Stimulated activated CD8-positive, alpha-beta memory T cell treated with anti-CD3 and anti-CD28 coated beads, Interleukin-15, amount 100 ng/mL, for 48 hours (primary cell): ENCODE measurements around the gene CELSR2.
"Not testable (repeated sequence)": the region's sequence is repeated elsewhere in the genome, so short reads cannot be mapped to it uniquely, and the experiment has no call there.

Source experiments
- DNase-seq, 2 donors: peaks; one replicate each; pipeline ENCODE4 v3.0.0-alpha.2; 2020; ENCODE audit warnings: low read depth in 2 of 2

CELSR2 gene

DNA sequence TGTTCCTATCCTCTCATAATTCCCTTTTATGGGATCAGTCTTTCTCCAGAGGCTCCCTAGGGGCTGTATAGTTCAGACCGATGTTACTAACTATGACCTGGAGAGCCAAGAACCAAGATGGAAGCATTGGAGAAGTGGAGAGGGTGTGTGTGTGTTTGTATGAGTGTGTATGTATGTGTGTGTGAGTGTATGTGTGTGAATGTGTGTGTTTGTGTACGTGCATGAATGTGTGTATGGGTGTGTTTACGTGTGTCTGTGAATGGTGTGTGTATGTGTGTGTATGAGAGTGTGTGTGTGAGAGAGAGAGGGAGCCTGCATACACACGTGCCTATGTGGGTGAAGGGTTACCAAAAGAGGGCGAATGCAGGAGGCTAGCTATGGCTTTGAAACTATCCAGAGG, 52.5 kb downstream of the CELSR2 start:
- no peak for DNase-seq

DNA sequence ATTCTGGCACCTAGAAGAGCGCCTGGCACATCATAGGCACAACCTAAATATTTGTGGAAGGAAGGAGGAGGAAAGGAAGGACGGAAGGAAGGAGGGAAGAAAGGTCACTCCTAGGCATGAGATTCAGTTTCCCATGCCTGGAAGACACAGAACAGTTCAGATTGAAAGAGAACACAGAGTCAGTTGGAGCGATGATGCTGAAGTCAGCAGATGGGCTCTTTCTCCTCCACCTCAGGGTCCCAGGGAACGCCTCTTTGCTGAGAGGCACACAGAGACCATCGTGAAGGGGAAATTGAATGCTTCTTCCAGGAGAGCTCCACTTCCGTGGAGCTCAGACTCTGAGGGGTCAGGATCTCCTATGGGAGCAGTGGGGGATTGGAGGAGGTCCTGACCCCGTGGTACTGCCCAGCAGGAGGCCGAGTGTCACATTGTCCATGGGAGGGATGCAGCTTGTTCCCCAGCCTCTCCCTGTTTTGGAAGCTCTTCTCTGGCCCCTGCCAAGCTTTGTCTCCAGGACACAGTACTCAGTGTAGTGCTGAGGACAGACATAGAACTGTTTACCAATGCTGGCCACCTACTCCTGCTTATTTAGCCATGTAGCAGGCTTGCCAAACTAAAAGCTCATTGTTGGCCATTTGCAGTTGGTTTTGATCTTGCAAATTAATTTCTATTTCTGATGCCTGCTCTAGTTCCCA, 55.0 kb downstream of the CELSR2 start:
- no peak for DNase-seq

GRCh38 chr1:109305991-109306390, 56.7 kb downstream of the CELSR2 start:
- not testable (repeated sequence) for DNase-seq

GRCh38 chr1:109306832-109307273, 57.5 kb downstream of the CELSR2 start, which contains the start of gene MYBPHL:
MYBPHL (minus strand) TSS chr1:109307011; CDS start chr1:109306991, 20 bp downstream.
- DNase-seq = no peak

DNA sequence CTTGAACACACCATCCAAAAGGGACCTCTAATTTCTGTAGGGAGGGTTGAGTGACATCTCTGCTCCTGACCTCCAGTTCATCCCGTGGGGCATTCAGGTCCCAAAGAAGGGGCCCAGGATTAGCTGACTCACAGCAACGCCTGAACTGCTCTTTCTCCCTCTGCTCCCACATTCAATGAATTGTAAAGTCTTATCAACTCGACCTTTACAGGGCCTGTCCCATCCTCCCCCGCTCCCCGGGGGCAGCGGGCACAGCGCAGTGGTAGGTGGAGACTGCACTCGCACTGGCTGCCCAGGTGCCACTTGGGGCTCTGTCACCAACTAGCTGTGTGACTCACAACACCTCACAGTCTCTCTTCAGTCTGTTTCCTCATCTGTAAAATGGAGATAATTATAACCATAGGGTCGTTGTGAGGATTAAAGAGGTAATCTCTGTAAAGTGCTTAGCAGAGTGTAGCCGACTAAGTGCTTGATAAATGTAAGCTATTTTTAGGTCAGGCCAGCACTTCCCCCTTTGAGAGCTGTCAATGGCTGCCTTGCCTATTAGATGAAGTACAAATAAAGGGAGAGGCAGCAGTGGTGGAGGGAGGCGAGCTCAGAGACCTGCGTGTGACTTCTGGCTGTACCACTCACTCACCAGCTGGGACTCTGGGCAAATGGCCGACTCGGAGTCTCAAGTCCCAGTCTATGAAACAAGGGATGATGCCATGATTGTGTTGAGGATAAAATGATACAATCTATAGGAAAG, 58.1 kb downstream of the CELSR2 start:
- no peak for DNase-seq

DNA sequence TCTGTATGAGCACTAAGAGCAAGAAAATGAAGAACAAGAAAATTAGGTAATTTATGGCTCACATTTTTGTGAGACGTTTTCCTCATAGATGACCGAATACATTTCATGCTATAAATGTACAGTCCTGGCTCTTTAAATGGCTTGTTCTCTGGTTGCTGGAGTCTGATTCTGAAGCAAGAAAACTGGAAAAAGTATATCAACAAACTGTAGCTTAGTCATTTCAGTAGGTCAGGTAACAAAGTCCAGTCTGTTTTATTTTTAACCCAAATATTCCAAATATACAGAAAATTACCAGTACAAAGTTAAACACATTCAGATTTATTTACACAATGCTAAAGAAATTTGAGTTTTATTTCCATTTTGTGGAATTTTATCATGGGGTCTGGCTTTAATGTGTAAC, 60.0 kb downstream of the CELSR2 start:
- DNase-seq = no peak

DNA sequence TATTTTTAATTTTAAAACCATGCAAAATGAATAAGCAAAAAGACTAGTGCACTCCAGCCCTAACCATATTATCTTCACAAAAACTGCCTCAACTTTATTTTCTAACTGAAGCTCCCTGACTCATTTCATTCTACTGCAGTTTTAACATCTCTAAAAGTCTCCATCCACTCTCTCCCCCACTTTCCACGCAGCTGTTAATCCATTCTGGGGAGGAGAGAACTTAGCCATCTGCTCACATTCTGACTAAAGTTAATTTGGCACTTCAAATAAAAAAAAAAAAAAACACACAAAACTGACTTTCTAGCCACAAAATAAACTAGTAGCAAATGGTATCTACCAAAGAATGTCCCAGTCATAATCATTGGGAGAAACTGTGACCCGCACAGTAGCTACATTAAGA, 62.9 kb downstream of the CELSR2 start:
- DNase-seq = no peak

DNA sequence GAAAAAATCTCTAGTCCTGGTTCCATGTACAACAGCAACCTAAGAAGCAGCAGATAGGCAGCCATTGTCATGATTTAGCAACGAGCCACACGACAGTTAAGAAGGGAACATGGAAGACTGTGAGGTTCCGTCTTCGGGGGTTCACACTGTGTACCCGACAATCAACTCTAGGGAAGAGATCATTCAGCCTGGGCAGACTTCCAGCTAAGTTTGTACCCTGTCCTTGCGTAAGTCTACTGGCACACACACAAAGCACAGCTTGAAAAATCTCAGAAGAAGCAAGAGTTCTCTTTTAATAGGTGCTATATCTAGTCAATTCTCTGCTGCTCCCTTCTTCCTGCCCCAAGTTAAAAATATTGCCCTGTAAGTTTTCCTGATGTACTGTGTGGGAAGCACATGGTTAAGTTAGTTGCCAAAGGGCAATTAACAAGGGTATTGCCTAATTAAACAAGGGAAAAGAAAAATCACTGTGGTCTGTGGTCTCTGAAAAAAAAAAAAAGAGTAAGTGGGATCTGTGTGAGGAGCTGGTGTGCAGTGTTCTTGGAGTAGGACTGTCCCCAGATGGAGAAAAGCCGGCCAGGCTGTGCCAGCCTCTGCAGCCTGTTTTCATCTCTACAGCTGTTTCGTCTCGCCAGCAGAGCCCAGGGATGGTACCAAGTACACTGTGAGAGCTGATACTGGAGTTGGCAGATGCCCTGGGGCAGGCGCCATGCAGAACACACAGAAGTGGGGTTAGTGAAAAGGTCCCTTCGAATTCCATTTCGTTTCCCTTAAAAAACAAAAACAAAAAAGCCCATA, 63.8 kb downstream of the CELSR2 start:
- DNase-seq = no peak

GRCh38 chr1:109314795-109315194, 65.5 kb downstream of the CELSR2 start:
- DNase-seq = no peak

DNA sequence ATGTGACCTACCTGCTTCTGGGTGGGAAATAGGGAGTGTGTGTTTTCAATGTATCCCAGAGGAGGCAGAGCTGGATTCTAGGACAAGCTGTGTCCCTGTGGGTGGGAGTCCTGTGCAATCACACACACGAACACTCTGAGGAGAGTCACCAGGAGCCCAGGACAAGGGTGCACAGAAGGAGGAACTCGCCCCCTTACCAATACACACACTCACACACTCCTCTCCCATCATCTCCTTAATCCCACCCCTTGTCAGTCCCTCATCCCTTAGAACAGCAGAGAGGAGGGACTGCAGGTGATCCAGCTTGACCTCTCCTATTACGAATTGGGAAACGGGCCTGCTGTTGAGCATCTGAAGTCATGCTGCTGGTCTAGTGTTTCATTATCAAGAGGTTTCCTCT, 65.9 kb downstream of the CELSR2 start:
- no peak for DNase-seq

DNA sequence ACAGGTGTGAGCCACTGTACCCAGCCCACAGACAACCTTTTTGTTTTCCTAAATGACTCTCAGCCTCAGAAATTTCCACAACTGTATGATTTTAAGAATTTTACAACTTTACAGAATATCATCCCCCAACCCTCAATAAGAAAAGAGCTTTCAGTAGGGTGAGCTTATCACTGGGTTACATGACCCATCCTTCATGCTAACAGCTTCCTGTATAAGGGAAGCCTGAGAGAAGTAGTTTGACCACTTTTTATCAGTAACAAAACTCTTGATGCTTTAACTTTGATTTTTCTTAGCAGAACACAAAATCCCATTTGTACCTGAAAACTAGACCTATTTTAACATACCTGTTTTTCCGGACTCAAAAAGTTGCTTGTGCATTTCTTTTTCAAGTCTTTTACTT, 67.2 kb downstream of the CELSR2 start:
- DNase-seq = no peak

DNA sequence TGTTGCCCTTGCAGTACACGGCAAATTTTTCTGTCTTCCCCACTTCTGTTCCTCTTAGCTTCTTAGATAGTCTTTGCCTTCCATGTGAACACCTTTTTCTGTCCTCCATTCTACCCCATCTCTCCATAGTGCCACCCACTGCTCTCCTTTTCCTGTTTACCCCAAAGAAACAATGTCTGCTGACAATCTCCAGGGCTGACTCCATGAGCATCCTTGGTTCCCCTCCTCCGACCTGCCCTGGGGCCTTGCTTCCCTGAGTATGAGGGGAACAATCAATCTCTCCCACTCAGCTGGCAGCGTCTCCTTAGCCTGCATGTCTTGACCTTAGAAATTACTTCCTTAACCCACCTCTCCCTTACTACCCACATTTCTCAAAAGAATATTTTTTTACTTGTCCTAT, 69.8 kb downstream of the CELSR2 start:
- DNase-seq = no peak

DNA sequence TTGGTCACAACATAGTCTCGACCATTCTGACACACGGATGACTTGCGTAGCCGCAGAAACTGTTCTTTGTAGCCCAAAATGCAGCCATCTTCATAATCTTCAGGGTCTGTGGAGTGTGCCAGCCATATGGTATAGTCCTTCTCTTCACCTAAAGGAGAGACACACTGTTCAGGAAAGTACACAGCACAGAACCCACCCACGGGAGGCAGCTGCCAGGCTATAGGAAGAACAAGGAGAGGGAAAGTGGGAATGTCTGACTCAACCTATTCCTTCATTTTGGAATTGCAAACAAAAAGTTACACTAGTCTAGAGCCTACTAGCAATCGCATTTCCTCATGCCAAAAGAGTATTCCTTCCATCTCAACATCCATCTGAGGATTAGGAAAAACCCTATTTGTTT, 73.6 kb downstream of the CELSR2 start:
- DNase-seq = no peak
